Measurements from ENCODE around the gene MRNIP.

The MRNIP gene

DNA sequence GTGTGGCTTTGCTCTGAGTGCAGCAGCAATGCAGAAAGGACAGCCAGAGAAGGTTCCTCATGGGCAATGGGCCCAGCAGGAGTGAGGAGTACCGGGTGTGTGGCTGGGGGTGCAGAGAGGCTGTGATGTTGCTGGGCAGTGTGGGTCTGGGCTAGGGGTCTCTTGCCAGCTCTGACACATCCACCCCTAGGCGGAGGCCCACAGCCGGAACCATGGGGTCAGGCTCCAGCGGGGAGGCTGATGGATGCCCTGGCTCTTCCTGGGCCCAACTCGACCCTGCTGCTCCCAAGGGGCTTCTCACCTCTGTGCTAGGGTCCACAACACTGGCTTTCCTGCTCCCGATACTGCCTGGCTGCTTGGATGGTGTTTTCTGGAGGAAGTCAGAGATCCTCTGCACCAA, 29.2 kb upstream of the MRNIP start:
- TF ChIP-seq, protein P1, sequence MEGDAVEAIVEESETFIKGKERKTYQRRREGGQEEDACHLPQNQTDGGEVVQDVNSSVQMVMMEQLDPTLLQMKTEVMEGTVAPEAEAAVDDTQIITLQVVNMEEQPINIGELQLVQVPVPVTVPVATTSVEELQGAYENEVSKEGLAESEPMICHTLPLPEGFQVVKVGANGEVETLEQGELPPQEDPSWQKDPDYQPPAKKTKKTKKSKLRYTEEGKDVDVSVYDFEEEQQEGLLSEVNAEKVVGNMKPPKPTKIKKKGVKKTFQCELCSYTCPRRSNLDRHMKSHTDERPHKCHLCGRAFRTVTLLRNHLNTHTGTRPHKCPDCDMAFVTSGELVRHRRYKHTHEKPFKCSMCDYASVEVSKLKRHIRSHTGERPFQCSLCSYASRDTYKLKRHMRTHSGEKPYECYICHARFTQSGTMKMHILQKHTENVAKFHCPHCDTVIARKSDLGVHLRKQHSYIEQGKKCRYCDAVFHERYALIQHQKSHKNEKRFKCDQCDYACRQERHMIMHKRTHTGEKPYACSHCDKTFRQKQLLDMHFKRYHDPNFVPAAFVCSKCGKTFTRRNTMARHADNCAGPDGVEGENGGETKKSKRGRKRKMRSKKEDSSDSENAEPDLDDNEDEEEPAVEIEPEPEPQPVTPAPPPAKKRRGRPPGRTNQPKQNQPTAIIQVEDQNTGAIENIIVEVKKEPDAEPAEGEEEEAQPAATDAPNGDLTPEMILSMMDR (IDR thresholded peaks at IDR 0.05; ENCODE audit: low read depth, low read length, missing control alignments), result no peak
- no peak overlapping the region for H3K4me3 ChIP-seq (replicated peaks; ENCODE audit: low read depth, low read length)
- no peak for DNase-seq (ENCODE audit: extremely low read depth, low read depth)

DNA sequence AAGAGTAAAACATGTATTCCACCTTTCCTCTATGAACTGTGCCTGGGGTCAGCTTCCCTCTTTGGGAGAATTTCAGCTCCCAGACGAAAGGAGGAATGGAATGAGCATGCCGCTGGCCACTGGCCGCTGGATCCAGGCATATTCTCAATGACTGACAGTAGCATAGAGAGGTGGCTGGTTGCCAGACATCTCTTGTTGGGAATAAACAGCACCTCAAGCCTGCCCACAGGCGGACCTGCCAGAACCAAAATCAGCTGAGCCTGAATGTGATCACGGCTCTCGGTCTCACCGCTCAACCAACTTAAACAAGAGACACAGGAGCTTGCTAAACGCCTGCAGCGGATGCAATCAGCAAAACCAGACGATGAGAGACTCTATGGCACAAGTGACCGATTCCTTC, 28.5 kb upstream of the MRNIP start:
- TF ChIP-seq, protein P1 (IDR thresholded peaks at IDR 0.05; ENCODE audit: low read depth, low read length, missing control alignments), result no peak
- H3K4me3 ChIP-seq (replicated peaks; ENCODE audit: low read depth, low read length), result no peak overlapping the region
- no peak for DNase-seq (ENCODE audit: extremely low read depth, low read depth)

DNA sequence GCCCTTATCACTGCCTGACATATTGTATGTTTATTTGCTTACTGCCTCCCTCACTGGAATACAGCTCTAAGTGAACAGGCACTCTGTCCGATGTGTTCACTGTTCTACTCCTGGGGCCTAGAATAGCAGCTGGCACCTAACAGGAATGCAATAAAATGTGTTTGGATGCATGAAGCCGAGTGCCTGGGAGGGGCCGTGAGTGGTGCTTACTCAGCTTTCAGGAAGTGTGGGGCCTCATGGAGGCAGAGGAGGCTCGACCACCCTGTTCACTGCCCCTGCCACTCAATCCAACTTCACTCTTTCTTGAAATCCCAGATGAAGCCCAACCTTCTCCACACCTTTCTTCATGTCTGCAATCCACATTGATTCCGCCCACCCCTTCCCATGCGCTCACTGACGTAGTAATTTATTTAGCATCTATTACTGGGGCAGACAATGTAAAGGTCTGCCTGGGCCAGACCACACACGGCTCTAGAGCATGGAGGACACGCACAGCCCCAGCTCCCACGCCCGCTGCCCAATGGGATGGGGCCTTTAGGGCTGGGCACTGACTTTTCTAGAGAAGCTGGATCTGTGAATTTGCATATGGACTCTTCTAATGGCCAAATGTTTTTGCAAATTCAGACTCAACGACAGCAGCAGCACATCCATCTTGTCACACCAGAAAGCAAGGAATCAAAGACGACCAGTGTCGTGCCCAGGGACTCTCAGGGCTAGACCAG, 27.7 kb upstream of the MRNIP start:
- no peak for DNase-seq (ENCODE audit: extremely low read depth, low read depth)
- H3K4me3 ChIP-seq (replicated peaks; ENCODE audit: low read depth, low read length), result no peak overlapping the region
- TF ChIP-seq, protein P1 (IDR thresholded peaks at IDR 0.05; ENCODE audit: low read depth, low read length, missing control alignments), result no peak

DNA sequence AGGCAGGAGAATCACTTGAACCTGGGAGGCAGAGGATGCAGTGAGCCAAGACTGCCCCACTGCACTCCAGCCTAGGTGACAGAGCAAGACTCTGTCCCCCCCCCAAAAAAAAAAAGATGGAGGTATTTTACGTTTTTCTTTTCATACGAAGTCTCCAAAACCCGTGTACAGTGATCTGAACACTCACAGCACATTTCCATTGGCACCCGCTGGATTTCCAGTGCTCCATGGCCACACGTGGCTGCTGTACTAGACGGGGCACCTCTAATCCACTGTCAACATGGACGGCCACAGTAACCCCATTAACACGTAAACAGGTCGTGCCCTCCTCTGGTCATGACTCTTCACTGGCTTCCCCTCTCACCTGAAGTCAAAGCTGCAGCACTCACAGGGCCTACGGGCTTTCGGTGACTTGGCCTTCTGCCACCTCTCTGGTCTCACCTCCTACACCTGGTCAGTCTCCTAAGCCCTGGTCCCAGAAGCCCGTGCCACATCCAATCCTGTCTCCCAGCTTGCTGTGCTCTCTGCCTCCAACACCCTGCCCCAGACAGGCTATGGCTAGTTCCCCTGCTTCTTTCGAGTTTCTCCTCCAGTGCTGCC, 27.0 kb upstream of the MRNIP start:
- no peak overlapping the region for H3K4me3 ChIP-seq (replicated peaks; ENCODE audit: low read depth, low read length)
- TF ChIP-seq, protein P1 (IDR thresholded peaks at IDR 0.05; ENCODE audit: low read depth, low read length, missing control alignments), result no peak
- DNase-seq (ENCODE audit: extremely low read depth, low read depth), result no peak

DNA sequence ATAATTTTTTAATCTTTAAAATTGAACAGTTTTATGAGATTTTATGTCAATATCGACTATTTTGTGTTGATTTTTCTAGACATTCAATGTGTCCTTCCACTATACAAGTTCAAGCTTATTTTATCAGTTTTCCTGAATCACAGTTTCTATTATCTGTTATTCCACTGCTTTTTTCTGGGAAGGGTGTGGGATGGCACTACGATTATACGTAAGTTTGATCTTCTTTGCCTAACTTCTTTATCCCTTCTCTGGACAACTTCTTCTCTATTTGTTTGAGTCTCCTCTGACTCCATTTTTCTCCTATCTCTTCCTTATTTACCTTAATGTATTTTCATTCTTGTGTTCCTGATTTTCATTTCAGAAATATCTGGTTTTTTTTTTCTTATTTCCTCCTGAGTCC, 24.5 kb upstream of the MRNIP start:
- H3K4me3 ChIP-seq (replicated peaks; ENCODE audit: low read depth, low read length), result no peak overlapping the region
- no peak for DNase-seq (ENCODE audit: extremely low read depth, low read depth)
- TF ChIP-seq, protein P1 (IDR thresholded peaks at IDR 0.05; ENCODE audit: low read depth, low read length, missing control alignments), result no peak

DNA sequence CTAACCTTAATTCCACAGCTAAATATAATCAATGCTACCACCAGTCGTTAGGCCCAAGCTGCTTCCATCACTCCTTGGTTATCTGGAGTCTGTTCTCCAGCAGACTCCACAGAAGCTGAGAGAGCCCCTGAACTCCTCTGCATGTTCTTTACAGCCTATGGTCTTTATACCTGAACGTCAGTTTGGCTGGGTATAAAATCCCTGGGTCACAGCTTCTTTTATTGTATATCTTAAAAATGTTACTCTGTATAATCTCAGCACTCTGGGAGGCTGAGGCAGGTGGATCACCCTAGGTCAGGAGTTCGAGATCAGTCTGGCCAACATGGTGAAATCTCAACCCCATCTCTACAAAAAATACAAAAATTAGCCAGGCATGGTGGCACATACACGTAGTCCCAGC, 23.7 kb upstream of the MRNIP start:
- no peak for DNase-seq (ENCODE audit: extremely low read depth, low read depth)
- TF ChIP-seq, protein P1 (IDR thresholded peaks at IDR 0.05; ENCODE audit: low read depth, low read length, missing control alignments), result no peak
- H3K4me3 ChIP-seq (replicated peaks; ENCODE audit: low read depth, low read length), result no peak overlapping the region
